Suprapubic skin (tissue), 3 donors: Measurements from ENCODE around the gene HIRIP3.

Source experiments
- CTCF ChIP-seq, 2 donors: fragments of 200-600 bp in 1 of 2; fragments of 450-650 bp in 1 of 2; sonication (generic) in 1 of 2; IDR thresholded peaks; one replicate each; pipeline ENCODE4 v1.5.1; 2016 to 2019; ENCODE audit warnings: antibody characterized with exemption in 2 of 2, mild to moderate bottlenecking in 1 of 2, moderate library complexity in 1 of 2
- POLR2A ChIP-seq, 2 donors: fragments of 450-650 bp; IDR thresholded peaks; one replicate each; pipeline ENCODE4 v1.6.1; 2017; ENCODE audit warnings: antibody characterized with exemption in 2 of 2, mild to moderate bottlenecking in 2 of 2, moderate library complexity in 2 of 2

DNA sequence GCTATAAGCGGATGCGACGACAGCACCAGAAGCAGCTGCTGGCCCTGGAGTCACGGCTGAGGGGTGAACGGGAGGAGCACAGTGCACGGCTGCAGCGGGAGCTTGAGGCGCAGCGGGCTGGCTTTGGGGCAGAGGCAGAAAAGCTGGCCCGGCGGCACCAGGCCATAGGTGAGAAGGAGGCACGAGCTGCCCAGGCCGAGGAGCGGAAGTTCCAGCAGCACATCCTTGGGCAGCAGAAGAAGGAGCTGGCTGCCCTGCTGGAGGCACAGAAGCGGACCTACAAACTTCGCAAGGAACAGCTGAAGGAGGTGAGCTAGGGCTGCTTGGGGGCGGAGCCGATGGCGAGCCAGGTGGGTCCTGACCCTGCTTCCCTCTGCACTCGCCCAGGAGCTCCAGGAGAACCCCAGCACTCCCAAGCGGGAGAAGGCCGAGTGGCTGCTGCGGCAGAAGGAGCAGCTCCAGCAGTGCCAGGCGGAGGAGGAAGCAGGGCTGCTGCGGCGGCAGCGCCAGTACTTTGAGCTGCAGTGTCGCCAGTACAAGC lies 10.1 kb downstream of the HIRIP3 start:
- no peak for TF ChIP-seq CTCF (IDR thresholded peaks at IDR 0.05)
- TF ChIP-seq POLR2A (IDR thresholded peaks at IDR 0.05), result no peak
